AG10803 (cell line): ENCODE data around the gene PSMD8.

ENCODE experiments used
- DNase-seq: peaks from one replicate; pipeline ENCODE4 v3.0.0; 2010; ENCODE audit warnings: low read depth
- H3K4me3 ChIP-seq: 2 replicates; pipeline ENCODE4 v1.5.1; 2011; ENCODE audit warnings: mild to moderate bottlenecking, low read length, control low read depth
- TF ChIP-seq, protein P1 (sequence below): conservative IDR thresholded peaks from 2 replicates; pipeline ENCODE4 v1.5.1; 2011; ENCODE audit warnings: mild to moderate bottlenecking, low read length, control low read depth, inconsistent platforms

The PSMD8 gene

DNA sequence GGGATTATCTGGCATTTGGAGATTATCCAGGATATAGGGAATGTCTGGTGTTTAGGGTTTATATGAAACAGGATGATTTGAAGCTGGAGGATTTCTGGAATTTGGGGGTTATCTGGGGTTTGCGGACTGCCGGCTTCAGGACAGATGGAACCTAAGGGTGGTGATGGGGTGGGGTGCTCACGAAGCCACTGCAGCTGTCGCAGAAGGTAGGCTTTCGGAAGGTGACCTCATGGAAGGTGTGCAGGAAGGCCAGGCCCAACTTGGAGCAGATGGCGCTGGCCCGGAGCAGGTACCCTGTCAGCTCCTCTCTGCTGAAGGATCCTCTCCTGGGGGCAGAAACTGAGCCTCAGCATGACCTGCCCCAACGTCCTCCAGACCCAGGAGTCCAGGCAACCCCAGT, 38.1 kb downstream of the PSMD8 start:
- H3K4me3 ChIP-seq = no peak overlapping the region
- TF ChIP-seq, protein P1, sequence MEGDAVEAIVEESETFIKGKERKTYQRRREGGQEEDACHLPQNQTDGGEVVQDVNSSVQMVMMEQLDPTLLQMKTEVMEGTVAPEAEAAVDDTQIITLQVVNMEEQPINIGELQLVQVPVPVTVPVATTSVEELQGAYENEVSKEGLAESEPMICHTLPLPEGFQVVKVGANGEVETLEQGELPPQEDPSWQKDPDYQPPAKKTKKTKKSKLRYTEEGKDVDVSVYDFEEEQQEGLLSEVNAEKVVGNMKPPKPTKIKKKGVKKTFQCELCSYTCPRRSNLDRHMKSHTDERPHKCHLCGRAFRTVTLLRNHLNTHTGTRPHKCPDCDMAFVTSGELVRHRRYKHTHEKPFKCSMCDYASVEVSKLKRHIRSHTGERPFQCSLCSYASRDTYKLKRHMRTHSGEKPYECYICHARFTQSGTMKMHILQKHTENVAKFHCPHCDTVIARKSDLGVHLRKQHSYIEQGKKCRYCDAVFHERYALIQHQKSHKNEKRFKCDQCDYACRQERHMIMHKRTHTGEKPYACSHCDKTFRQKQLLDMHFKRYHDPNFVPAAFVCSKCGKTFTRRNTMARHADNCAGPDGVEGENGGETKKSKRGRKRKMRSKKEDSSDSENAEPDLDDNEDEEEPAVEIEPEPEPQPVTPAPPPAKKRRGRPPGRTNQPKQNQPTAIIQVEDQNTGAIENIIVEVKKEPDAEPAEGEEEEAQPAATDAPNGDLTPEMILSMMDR = no peak
- DNase-seq = no peak

DNA sequence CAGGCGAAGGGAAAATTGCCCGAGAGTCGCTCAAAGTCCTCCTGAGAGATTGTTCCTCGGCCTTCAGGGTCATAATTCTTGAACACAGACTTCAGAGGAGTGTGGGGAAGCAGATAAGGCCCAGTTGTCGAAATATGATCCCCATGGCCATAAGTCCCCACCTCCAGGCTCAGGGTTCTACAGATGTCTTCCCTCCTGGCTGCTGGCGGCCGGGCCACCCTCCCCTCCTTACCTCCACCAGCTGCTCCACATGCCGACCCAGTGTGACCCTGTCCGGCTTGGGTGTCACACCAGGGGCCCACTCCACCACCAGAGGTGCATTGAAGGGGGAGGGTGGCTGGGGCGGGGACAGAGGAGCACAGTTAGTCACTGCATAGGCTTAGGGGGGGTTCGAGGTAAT, 38.6 kb downstream of the PSMD8 start:
- DNase-seq = no peak
- TF ChIP-seq, protein P1 = no peak
- no peak overlapping the region for H3K4me3 ChIP-seq

DNA sequence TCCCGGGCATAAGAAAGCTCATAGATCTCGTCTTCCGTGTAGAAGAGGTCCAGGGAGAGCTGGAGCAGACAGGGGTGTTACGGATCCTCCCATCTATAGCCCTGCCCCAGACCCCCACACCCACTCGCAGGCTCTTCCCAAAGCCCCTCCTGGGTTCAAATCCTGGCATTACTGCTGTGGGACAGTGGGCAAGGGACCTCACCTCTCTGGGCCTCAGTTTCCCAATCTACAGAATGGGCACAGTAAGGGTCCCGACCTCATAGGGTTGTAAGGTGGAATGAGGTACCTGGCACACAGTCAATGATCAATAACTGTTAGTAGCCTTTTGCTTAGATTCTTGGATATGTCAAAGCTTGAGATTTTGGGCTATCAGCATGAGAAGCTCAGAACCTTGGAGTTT, 39.0 kb downstream of the PSMD8 start:
- TF ChIP-seq, protein P1 = no peak
- no peak for DNase-seq
- no peak overlapping the region for H3K4me3 ChIP-seq

DNA sequence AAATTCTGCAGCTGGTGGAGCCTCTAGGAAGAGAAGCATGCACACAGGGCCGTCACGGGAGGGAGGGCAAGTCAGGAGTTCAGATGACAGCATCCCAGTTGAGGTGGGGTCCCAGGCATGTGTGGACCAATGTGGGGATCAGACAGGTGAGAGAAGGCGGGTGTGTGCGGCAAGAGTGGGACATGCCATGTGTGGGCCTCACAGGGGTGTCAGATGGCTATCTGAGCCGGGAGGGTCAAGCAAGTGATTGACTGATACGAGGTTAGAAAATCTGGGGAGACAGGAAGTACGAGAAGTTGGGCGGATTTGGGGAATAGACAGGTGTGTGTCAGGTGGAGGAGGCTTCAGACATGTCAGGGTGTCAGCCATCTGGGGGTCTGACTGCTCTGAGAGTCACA, 42.8 kb downstream of the PSMD8 start:
- TF ChIP-seq, protein P1 = no peak
- H3K4me3 ChIP-seq = no peak overlapping the region
- no peak for DNase-seq

DNA sequence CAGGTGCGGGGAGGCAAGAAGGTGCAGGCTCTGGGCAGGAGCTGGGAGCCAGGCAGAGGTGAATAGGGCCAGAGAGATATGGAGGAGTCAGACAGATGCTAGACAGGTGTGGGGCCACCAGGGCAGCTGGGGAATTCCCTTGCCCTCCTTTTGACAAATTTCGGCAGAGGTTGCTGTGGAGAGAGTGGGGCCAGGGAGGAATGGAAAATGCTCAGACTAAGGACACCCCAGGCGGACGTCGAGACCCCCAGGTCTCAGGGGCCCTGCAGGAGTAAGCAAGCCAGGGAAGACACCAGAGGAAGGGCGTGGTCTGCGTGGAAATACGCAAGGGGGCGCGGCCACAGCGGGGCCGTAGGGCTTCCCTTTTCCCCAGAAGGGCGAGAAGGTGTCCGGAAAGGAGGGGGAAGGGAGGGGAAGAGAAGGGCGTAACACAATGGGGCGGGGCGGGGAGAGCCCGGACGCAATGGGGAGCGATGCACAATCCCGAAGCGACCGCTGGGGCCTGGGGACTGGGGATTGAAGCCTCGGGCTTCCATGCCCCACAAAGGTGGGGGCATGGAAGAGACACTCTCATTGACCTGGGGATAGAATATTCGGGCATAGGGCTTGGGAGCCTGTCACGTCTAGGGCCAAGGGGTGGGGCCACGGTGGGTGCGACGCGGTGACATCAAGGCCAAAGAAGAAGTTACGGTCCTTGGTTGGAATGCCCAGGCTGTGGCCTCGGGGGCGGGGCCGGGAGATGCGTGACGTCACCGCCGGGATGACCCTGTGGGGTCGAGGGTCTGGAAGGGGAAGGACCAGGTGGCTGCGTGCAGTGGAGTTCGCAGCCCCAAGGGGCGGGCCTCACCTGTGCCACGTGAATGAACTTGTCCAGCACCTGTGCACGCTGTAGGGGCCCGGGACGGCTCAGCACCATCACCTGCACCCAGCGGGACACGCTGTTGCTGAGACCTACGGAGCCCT, 43.5 kb downstream of the PSMD8 start:
- DNase-seq = no peak
- H3K4me3 ChIP-seq = peak overlapping the region; percentile 7
- TF ChIP-seq, protein P1 = no peak

DNA sequence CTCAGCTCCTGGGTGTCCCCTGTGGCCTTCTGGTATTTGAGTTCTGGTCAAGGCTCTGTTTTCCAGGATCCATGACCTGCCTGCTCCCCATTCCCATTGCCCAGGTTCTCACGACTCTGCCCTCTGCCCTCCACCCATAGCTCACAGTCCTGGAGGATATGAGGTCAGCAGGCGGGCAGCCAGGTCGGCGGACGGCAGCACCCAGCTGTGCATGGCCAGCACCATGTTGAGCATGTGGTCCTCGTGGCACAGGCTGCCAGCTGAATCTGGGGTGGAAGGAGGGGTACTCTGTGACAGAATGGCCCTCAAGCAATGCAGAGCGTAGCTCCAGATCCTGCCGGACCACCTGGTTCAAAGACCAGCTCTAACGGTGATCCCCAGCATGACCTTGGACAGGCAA, 46.6 kb downstream of the PSMD8 start:
- DNase-seq = no peak

DNA sequence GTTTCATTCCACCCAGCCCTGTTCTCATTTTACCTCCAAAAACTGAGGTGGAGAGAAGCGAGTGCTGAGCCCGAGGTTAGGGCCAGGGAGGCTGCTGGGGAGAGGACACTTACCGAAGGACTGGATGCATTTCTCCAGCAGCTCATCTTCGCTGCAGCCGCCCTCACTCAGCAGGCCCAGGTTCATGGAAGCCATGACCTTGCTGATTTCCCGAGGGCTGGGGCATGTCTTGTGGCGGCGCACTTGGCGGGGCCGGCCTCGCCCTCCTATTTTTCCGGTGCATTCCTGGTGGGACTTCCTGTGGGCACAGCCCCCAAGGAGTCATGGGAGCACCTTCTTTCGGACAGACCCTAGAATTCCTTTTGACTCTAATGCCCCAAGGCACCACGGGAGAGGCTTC, 47.5 kb downstream of the PSMD8 start:
- TF ChIP-seq, protein P1 = no peak
- H3K4me3 ChIP-seq = no peak overlapping the region
- no peak for DNase-seq

More for the DNA sequence above, 46.6 kb downstream of the PSMD8 start:
- TF ChIP-seq, protein P1 = no peak
- no peak overlapping the region for H3K4me3 ChIP-seq
